ENCODE results near the gene ABCG2.
"Not testable (repeated sequence)": the region's sequence is repeated elsewhere in the genome, so short reads cannot be mapped to it uniquely, and the experiment has no call there.

ABCG2 gene

DNA sequence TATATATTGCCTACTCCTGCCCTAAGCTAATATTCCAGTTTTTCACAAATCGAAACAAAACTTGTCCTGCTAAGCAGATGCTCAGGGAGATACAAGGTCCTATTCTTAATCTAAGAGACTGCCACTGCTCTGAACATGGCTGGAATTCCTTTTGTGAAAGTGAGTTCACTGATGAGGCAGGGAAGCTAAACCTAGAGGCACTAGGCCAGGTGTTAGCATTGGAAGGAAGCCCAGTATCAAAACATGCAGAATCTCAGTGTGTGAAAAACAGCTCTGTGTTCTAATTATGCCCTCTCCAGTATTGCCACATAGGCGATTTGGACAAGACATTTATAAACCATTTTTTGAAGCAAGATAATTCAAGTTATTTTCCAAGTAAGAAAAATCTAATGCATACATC lies 47.6 kb downstream of the ABCG2 start:
- in situ Hi-C loops (cut with MboI; ENCODE audit: low pct_unique_long_range_greater_than_20kb, low sequenced_read_pairs, unreplicated experiment), result no loop called here
- no peak for DNase-seq (ENCODE audit: low spot score)

DNA sequence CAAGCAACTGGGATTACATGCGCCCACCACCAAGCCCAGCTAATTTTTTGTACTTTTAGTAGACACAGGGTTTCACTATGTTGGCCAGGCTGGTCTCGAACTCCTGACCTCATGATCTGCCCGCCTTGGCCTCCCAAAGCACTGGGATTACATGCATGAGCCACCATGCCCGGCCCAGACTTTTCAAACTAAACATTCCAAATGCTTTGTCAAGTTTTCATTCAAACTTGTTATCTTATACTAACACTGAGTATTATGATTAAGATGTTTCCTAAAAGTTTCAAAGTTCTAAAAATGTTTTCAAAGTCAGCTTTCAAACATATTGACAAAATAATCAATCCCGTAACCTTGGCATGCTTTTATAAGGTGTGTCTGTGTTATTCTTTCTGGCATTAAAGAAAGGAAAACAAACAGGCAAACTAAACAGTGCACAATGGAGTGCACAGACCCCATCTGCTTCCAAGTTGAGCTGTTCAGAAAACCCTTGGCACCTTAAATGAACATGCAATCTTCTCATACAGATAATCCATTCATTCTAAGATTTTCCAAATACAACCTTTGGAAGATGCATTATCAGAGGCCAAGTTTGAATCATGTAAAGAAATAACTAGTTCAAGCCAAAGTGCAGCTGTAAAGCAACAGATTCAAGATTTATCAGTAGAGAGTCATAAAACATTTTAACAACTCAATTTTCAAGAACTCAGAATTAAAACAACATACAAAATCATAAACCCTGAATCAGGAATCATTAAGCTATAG lies 49.1 kb downstream of the ABCG2 start:
- TF ChIP-seq, protein P1, sequence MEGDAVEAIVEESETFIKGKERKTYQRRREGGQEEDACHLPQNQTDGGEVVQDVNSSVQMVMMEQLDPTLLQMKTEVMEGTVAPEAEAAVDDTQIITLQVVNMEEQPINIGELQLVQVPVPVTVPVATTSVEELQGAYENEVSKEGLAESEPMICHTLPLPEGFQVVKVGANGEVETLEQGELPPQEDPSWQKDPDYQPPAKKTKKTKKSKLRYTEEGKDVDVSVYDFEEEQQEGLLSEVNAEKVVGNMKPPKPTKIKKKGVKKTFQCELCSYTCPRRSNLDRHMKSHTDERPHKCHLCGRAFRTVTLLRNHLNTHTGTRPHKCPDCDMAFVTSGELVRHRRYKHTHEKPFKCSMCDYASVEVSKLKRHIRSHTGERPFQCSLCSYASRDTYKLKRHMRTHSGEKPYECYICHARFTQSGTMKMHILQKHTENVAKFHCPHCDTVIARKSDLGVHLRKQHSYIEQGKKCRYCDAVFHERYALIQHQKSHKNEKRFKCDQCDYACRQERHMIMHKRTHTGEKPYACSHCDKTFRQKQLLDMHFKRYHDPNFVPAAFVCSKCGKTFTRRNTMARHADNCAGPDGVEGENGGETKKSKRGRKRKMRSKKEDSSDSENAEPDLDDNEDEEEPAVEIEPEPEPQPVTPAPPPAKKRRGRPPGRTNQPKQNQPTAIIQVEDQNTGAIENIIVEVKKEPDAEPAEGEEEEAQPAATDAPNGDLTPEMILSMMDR (IDR thresholded peaks at IDR 0.05; ENCODE audit: extremely low read depth, insufficient read depth, missing control alignments), result no peak
- in situ Hi-C loops (cut with MboI; ENCODE audit: low pct_unique_long_range_greater_than_20kb, low sequenced_read_pairs, unreplicated experiment), result no loop called here
- DNase-seq (ENCODE audit: low spot score), result no peak

More for the DNA sequence above, 47.6 kb downstream of the ABCG2 start:
- TF ChIP-seq, protein P1 (IDR thresholded peaks at IDR 0.05; ENCODE audit: extremely low read depth, insufficient read depth, missing control alignments), result no peak

DNA sequence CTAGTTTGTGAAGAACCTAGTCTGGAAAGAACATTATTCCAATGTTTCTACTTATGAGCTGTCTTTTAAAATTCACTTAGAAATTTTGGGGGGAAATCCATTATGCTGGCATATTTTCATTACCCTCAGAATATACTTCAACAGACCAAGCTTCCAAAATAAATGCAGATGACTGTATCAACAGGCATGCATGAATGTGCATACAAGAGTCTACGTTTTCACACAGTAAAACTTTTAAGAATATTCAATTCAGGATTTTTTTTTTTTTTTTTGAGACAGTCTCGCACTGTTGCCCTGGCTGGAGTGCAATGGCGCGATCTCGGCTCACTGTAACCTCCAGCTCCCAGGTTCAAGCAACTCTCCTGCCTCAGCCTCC lies 49.7 kb downstream of the ABCG2 start:
- no peak for DNase-seq (ENCODE audit: low spot score)
- TF ChIP-seq, protein P1 (IDR thresholded peaks at IDR 0.05; ENCODE audit: extremely low read depth, insufficient read depth, missing control alignments), result no peak
- in situ Hi-C loops (cut with MboI; ENCODE audit: low pct_unique_long_range_greater_than_20kb, low sequenced_read_pairs, unreplicated experiment), result no loop called here

DNA sequence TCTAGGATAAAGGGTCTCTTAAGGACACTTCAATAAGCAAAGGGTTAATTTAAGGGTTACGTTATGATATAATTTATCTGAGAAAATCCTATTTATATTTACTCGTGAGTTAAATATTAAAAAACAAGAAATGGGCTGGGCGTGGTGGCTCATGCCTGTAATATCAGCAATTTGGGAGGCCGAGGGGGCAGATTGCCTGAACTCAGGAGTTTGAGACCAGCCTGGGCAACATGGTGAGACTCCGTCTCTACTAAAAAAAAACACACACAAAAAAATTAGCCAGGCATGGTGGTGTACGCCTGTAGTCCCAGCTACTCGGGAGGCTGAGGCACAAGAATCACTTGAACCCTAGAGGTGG lies 50.4 kb downstream of the ABCG2 start:
- DNase-seq (ENCODE audit: low spot score); in situ Hi-C loops (cut with MboI; ENCODE audit: low pct_unique_long_range_greater_than_20kb, low sequenced_read_pairs, unreplicated experiment): not testable (repeated sequence)

DNA sequence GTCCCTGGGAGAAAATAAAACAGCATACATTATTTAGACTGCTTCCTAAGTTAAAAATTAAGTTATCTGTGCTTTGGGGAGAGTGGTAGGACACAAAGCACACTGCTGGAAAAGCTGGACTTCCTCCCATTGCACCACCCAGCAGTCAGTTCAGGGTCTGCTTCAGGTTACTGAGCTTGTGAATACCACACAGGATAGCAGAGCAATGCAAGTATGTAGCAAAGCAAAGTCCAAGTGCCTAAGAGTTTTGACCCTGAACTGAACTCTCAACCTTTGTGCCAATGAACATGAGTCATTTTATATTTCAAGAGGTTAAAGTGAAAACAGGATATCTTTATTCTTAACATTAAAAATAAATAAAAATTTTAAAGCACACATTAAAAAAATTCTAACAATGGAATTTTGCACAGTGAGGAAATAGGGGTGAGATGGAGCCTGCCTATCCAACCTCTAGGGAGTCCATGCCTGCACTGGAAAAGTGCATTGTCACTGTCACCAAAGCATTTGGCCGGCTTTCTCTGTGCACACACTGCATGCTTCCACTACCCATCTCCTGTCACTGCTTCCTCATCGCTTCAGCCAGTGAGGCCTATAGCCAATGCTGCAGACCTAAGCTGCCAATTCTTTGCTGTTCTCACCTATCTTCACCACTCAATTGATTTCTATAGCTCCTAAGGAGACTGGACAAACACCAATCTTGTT lies 50.9 kb downstream of the ABCG2 start:
- in situ Hi-C loops (cut with MboI; ENCODE audit: low pct_unique_long_range_greater_than_20kb, low sequenced_read_pairs, unreplicated experiment), result no loop called here
- TF ChIP-seq, protein P1 (IDR thresholded peaks at IDR 0.05; ENCODE audit: extremely low read depth, insufficient read depth, missing control alignments), result no peak
- DNase-seq (ENCODE audit: low spot score), result no peak

DNA sequence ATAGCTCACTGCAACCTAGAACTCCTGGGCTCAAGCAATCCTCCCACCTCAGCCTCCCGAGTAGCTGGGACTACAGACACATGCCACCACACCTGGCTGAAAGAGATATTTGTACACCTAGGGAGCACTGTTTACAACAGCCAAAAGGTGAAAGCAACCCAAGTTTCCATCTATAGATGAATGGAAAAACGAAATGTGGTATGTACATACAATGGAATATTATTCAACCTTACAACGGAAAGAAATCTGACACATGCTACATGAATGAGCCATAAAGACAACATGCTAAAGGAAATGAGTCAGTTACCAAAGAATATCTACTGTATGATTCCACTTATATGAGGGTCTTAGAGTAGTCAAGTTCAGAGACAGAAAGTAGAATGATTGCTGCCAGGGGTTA lies 52.2 kb downstream of the ABCG2 start:
- in situ Hi-C loops (cut with MboI; ENCODE audit: low pct_unique_long_range_greater_than_20kb, low sequenced_read_pairs, unreplicated experiment), result no loop called here
- TF ChIP-seq, protein P1 (IDR thresholded peaks at IDR 0.05; ENCODE audit: extremely low read depth, insufficient read depth, missing control alignments), result no peak
- DNase-seq (ENCODE audit: low spot score), result no peak

DNA sequence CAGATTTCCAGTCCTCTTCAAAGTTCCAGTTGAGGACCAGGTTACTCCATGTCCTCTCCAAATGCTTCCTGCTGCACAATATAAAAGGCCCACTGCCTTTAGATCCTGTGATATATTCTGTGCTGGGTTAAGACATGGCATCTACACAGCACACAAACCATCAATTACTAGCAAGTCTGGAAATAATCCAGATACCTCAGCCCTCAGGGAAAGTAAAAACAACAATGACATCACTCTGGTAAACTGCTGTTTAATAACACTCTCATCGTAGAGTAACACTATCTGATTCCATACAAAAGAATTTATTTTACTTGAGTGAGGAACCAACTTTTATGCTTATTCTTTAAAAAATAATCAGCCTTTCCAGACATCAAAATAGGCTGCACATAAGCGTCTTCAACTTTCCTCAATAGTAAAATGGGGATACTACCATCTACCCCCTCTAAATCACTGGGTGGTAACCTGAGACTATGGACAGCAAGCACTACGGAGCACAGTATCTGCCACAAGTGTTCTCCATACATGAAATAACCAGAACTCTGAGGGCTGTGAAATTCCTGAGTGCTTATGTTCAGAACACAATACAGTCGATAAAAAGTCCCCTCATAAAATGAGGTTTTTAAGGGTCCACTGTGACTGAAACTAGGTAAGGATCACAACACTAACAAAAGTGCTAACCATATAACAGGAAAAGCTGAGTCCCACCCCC lies 53.4 kb downstream of the ABCG2 start:
- TF ChIP-seq, protein P1 (IDR thresholded peaks at IDR 0.05; ENCODE audit: extremely low read depth, insufficient read depth, missing control alignments), result no peak
- in situ Hi-C loops (cut with MboI; ENCODE audit: low pct_unique_long_range_greater_than_20kb, low sequenced_read_pairs, unreplicated experiment), result no loop called here
- DNase-seq (ENCODE audit: low spot score), result no peak

Measured in GM13977 (cell line).